K562 (cell line): Measurements from ENCODE around the gene SAMD10.

Experiments used
- DACH1 ChIP-seq: fragments of 450-650 bp; IDR thresholded peaks from 2 replicates; pipeline ENCODE4 v1.6.1; 2018; ENCODE audit not compliant: partially characterized antibody
- JUND ChIP-seq, 2 experiments: IDR thresholded peaks; 2 replicates in 1 of 2; 3 replicates in 1 of 2; pipeline ENCODE4 v1.6.1; 2011; ENCODE audit warnings: borderline replicate concordance in 2 of 2, low read depth in 2 of 2, low read length in 2 of 2, improper control_type of control experiment in 1 of 2, missing biosample characterization in 1 of 2, missing genetic modification characterization in 1 of 2, missing genetic modification reagents in 1 of 2
- MAZ ChIP-seq, 2 experiments: fragments of 450-650 bp in 1 of 2; sonication (generic) in 1 of 2; formaldehyde crosslinking; IDR thresholded peaks in 1 of 2; conservative IDR thresholded peaks in 1 of 2; 2 replicates each; pipeline versions ENCODE4 v1.4.0 to v1.5.0; 2020; ENCODE audit warnings: mild to moderate bottlenecking in 1 of 2, missing genetic modification reagents in 1 of 2
- POLR2A ChIP-seq: fragments of 450-650 bp; conservative IDR thresholded peaks from 2 replicates; pipeline ENCODE4 v1.6.1; 2016
- RAD21 ChIP-seq, 2 experiments: fragments of 250-450 bp in 1 of 2; fragments of 450-650 bp in 1 of 2; sonication (Bioruptor Pico) in 1 of 2; formaldehyde crosslinking in 1 of 2; IDR thresholded peaks in 1 of 2; conservative IDR thresholded peaks in 1 of 2; 2 replicates each; pipeline versions ENCODE4 v1.4.0 to v1.8.0; 2020 to 2022; ENCODE audit warnings: mild to moderate bottlenecking in 2 of 2, moderate library complexity in 1 of 2
- RFX5 ChIP-seq: IDR thresholded peaks from 2 replicates; pipeline ENCODE4 v1.6.1; 2011; ENCODE audit warnings: low read depth, mild to moderate bottlenecking, improper control_type of control experiment, low read length
- SUPT5H ChIP-seq: fragments of 450-650 bp; IDR thresholded peaks from 2 replicates; pipeline ENCODE4 v1.6.1; 2016
- TAF1 ChIP-seq: IDR thresholded peaks from 2 replicates; pipeline ENCODE4 v1.6.1; 2011; ENCODE audit warnings: mild to moderate bottlenecking, low read length, moderate library complexity; ENCODE audit not compliant: insufficient read depth, control insufficient read depth, severe bottlenecking; ENCODE audit errors: extremely low read depth
- ZFP36 ChIP-seq: fragments of 150-350 bp; IDR thresholded peaks from 2 replicates; pipeline ENCODE4 v1.6.1; 2018; ENCODE audit warnings: low read length, low read depth; ENCODE audit not compliant: partially characterized antibody
- ZSCAN29 ChIP-seq: fragments of 450-650 bp; IDR thresholded peaks from 2 replicates; pipeline ENCODE4 v1.6.1; 2017
- TF ChIP-seq, protein P1 (sequence below), 3 experiments: IDR thresholded peaks in 2 of 3; conservative IDR thresholded peaks in 1 of 3; 2 replicates each; pipeline ENCODE4 v1.5.1; 2011 to 2012; ENCODE audit warnings: low read length in 3 of 3, mild to moderate bottlenecking in 3 of 3, control low read depth in 2 of 3, improper control_type of control experiment in 1 of 3, inconsistent platforms in 1 of 3, low read depth in 1 of 3, mixed read lengths in 1 of 3, moderate library complexity in 1 of 3; ENCODE audit not compliant: insufficient read depth in 2 of 3
- TF ChIP-seq, protein P2 (sequence below): sonication (generic); formaldehyde crosslinking; IDR thresholded peaks from 2 replicates; pipeline ENCODE4 v1.9.0; 2022; ENCODE audit warnings: mild to moderate bottlenecking, missing genetic modification reagents

GRCh38 chr20:63931735-63932134 is 47.7 kb downstream of the SAMD10 start:
- TF ChIP-seq, protein P1, sequence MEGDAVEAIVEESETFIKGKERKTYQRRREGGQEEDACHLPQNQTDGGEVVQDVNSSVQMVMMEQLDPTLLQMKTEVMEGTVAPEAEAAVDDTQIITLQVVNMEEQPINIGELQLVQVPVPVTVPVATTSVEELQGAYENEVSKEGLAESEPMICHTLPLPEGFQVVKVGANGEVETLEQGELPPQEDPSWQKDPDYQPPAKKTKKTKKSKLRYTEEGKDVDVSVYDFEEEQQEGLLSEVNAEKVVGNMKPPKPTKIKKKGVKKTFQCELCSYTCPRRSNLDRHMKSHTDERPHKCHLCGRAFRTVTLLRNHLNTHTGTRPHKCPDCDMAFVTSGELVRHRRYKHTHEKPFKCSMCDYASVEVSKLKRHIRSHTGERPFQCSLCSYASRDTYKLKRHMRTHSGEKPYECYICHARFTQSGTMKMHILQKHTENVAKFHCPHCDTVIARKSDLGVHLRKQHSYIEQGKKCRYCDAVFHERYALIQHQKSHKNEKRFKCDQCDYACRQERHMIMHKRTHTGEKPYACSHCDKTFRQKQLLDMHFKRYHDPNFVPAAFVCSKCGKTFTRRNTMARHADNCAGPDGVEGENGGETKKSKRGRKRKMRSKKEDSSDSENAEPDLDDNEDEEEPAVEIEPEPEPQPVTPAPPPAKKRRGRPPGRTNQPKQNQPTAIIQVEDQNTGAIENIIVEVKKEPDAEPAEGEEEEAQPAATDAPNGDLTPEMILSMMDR (IDR thresholded peaks at IDR 0.05 in 2 of 3, conservative IDR thresholded peaks at IDR 0.05 in 1 of 3; ENCODE audit: insufficient read depth in 2 of 3, low read depth in 1 of 3, low read length in 3 of 3): no peak
- no peak for TF ChIP-seq JUND (IDR thresholded peaks at IDR 0.05; ENCODE audit: borderline replicate concordance, low read depth, low read length)
- no peak for TF ChIP-seq JUND (tag; IDR thresholded peaks at IDR 0.05; ENCODE audit: borderline replicate concordance, low read depth, low read length)
- no peak for TF ChIP-seq RFX5
- no peak for TF ChIP-seq MAZ (CRISPR knock-in tag; conservative IDR thresholded peaks at IDR 0.05 in 1 of 2, IDR thresholded peaks at IDR 0.05 in 1 of 2)
- TF ChIP-seq, protein P2, sequence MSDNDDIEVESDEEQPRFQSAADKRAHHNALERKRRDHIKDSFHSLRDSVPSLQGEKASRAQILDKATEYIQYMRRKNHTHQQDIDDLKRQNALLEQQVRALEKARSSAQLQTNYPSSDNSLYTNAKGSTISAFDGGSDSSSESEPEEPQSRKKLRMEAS (CRISPR knock-in tag): no peak
- no peak for TF ChIP-seq RAD21 (CRISPR knock-in tag; conservative IDR thresholded peaks at IDR 0.05 in 1 of 2, IDR thresholded peaks at IDR 0.05 in 1 of 2)
- TF ChIP-seq ZSCAN29: no peak
- TF ChIP-seq ZFP36: no peak
- TF ChIP-seq DACH1: no peak
- no peak for TF ChIP-seq POLR2A
- TF ChIP-seq SUPT5H: no peak
- no peak for TF ChIP-seq TAF1
